Stimulated activated memory B cell treated with anti-CD40 and anti-IgM and Interleukin-4, amounts not matched to agents 10 μg/mL and 1 μg/mL and 100 μg/mL, for 72 hours (primary cell): ENCODE measurements around the gene SLC7A4.
"Not testable (repeated sequence)": the region's sequence is repeated elsewhere in the genome, so short reads cannot be mapped to it uniquely, and the experiment has no call there.

Experiments used
- ATAC-seq: fragments of 150-1000 bp; cut with Tn5 transposase; 2 replicates; pipeline ENCODE4 v1.10.0; 2021
- H3K27ac Mint-ChIP-seq: one replicate; pipeline ENCODE4 v1.8.0; 2022; ENCODE audit warnings: mild to moderate bottlenecking, mixed read lengths
- H3K27me3 Mint-ChIP-seq: one replicate; pipeline ENCODE4 v1.8.0; 2022; ENCODE audit warnings: mixed read lengths
- H3K36me3 Mint-ChIP-seq: one replicate; pipeline ENCODE4 v1.8.0; 2022; ENCODE audit warnings: mixed read lengths
- H3K4me1 Mint-ChIP-seq: one replicate; pipeline ENCODE4 v1.8.0; 2022; ENCODE audit warnings: mixed read lengths
- H3K4me3 Mint-ChIP-seq: one replicate; pipeline ENCODE4 v1.8.0; 2022; ENCODE audit warnings: mild to moderate bottlenecking, moderate library complexity, mixed read lengths
- H3K9me3 Mint-ChIP-seq: one replicate; pipeline ENCODE4 v1.8.0; 2022; ENCODE audit warnings: mixed read lengths

The SLC7A4 gene

GRCh38 chr22:21068681-21069276 is 36.4 kb upstream of the SLC7A4 start:
- peaks cover 9% of the 10 kb centered on the region for H3K4me1 Mint-ChIP-seq

GRCh38 chr22:21067901-21068680 is 35.7 kb upstream of the SLC7A4 start:
- no peaks in the 10 kb centered on the region for H3K36me3 Mint-ChIP-seq
- H3K4me3 Mint-ChIP-seq, result no peak overlapping the region
- no peaks in the 10 kb centered on the region for H3K27me3 Mint-ChIP-seq
- H3K27ac Mint-ChIP-seq, result no peak overlapping the region
- no peak for ATAC-seq
- H3K4me1 Mint-ChIP-seq, result peaks cover 9% of the 10 kb centered on the region
- H3K9me3 Mint-ChIP-seq, result no peaks in the 10 kb centered on the region

More at GRCh38 chr22:21068681-21069276, 36.4 kb upstream of the SLC7A4 start:
- no peak overlapping the region for H3K4me3 Mint-ChIP-seq
- no peaks in the 10 kb centered on the region for H3K9me3 Mint-ChIP-seq
- H3K27me3 Mint-ChIP-seq, result no peaks in the 10 kb centered on the region
- H3K36me3 Mint-ChIP-seq, result no peaks in the 10 kb centered on the region
- ATAC-seq, result no peak
- no peak overlapping the region for H3K27ac Mint-ChIP-seq

GRCh38 chr22:21067075-21067900 is 34.9 kb upstream of the SLC7A4 start:
- Mint-ChIP-seq H3K4me1 (peaks cover 9% of the 10 kb centered on the region), H3K27ac (no peak overlapping the region)

GRCh38 chr22:21064917-21065864 is 32.8 kb upstream of the SLC7A4 start:
- H3K36me3 Mint-ChIP-seq, result no peaks in the 10 kb centered on the region
- H3K4me1 Mint-ChIP-seq, result peaks cover 9% of the 10 kb centered on the region
- H3K27ac Mint-ChIP-seq, result no peak overlapping the region
- H3K9me3 Mint-ChIP-seq, result no peaks in the 10 kb centered on the region
- H3K27me3 Mint-ChIP-seq, result no peaks in the 10 kb centered on the region
- H3K4me3 Mint-ChIP-seq, result no peak overlapping the region
- ATAC-seq, result no peak

More at GRCh38 chr22:21067075-21067900, 34.9 kb upstream of the SLC7A4 start:
- Mint-ChIP-seq H3K9me3 (no peaks in the 10 kb centered on the region), H3K36me3 (no peaks in the 10 kb centered on the region), H3K4me3 (no peak overlapping the region), H3K27me3 (no peaks in the 10 kb centered on the region)
- no peak for ATAC-seq

GRCh38 chr22:21064425-21064824 is 32.1 kb upstream of the SLC7A4 start:
- H3K4me3 Mint-ChIP-seq, H3K27me3 Mint-ChIP-seq, H3K9me3 Mint-ChIP-seq: not testable (repeated sequence)

GRCh38 chr22:21061660-21062321 is 29.4 kb upstream of the SLC7A4 start:
- H3K36me3 Mint-ChIP-seq, H3K4me3 Mint-ChIP-seq, H3K27ac Mint-ChIP-seq, H3K27me3 Mint-ChIP-seq, H3K9me3 Mint-ChIP-seq, ATAC-seq, H3K4me1 Mint-ChIP-seq: not testable (repeated sequence)

More at GRCh38 chr22:21064425-21064824, 32.1 kb upstream of the SLC7A4 start:
- H3K36me3 Mint-ChIP-seq, H3K4me1 Mint-ChIP-seq, H3K27ac Mint-ChIP-seq, ATAC-seq: not testable (repeated sequence)

- peaks cover 12% of the 10 kb centered on the region for H3K4me1 Mint-ChIP-seq
- ATAC-seq, H3K9me3 Mint-ChIP-seq, H3K27ac Mint-ChIP-seq, H3K4me3 Mint-ChIP-seq, H3K36me3 Mint-ChIP-seq: not testable (repeated sequence)
- H3K27me3 Mint-ChIP-seq, result peaks cover 18% of the 10 kb centered on the region
These were observed 28.0 kb upstream of the SLC7A4 start for GRCh38 chr22:21060363-21060762.

- Mint-ChIP-seq H3K27me3 (peaks cover 54% of the 10 kb centered on the region), H3K4me3 (no peak overlapping the region), H3K9me3 (no peaks in the 10 kb centered on the region), H3K36me3 (no peaks in the 10 kb centered on the region), H3K27ac (no peak overlapping the region), H3K4me1 (peaks cover 16% of the 10 kb centered on the region)
- ATAC-seq, result no peak
These were observed 23.5 kb upstream of the SLC7A4 start for GRCh38 chr22:21055880-21056319.

- H3K27me3 Mint-ChIP-seq, result peaks cover 54% of the 10 kb centered on the region
- ATAC-seq, result no peak
- H3K9me3 Mint-ChIP-seq, result no peaks in the 10 kb centered on the region
- H3K4me3 Mint-ChIP-seq, result no peak overlapping the region
- peaks cover 16% of the 10 kb centered on the region for H3K4me1 Mint-ChIP-seq
- no peaks in the 10 kb centered on the region for H3K36me3 Mint-ChIP-seq
- no peak overlapping the region for H3K27ac Mint-ChIP-seq
These were observed 23.1 kb upstream of the SLC7A4 start for GRCh38 chr22:21055564-21055834.

GRCh38 chr22:21054714-21055563 is 22.6 kb upstream of the SLC7A4 start:
- no peak for ATAC-seq
- peaks cover 16% of the 10 kb centered on the region for H3K4me1 Mint-ChIP-seq
- no peak overlapping the region for H3K27ac Mint-ChIP-seq
- H3K27me3 Mint-ChIP-seq, result peaks cover 54% of the 10 kb centered on the region
- H3K4me3 Mint-ChIP-seq, result no peak overlapping the region
- H3K9me3 Mint-ChIP-seq, result no peaks in the 10 kb centered on the region
- H3K36me3 Mint-ChIP-seq, result no peaks in the 10 kb centered on the region

GRCh38 chr22:21054046-21054713 is 21.8 kb upstream of the SLC7A4 start:
- no peak overlapping the region for H3K27ac Mint-ChIP-seq
- ATAC-seq, result no peak
- H3K36me3 Mint-ChIP-seq, result no peaks in the 10 kb centered on the region
- peaks cover 16% of the 10 kb centered on the region for H3K4me1 Mint-ChIP-seq
- no peaks in the 10 kb centered on the region for H3K9me3 Mint-ChIP-seq
- H3K27me3 Mint-ChIP-seq, result peaks cover 54% of the 10 kb centered on the region
- H3K4me3 Mint-ChIP-seq, result no peak overlapping the region

GRCh38 chr22:21052715-21053459 is 20.5 kb upstream of the SLC7A4 start:
- no peaks in the 10 kb centered on the region for H3K9me3 Mint-ChIP-seq

More at GRCh38 chr22:21052715-21053459, 20.5 kb upstream of the SLC7A4 start:
- Mint-ChIP-seq H3K36me3 (no peaks in the 10 kb centered on the region), H3K4me3 (no peak overlapping the region), H3K27me3 (peaks cover 54% of the 10 kb centered on the region), H3K4me1 (peaks cover 16% of the 10 kb centered on the region), H3K27ac (no peak overlapping the region)
- ATAC-seq, result no peak
